Right atrium auricular region (tissue), 2 donors: ENCODE results near the gene ACAA2. TPM values are rescaled to one million over a fixed set of nuclear protein-coding genes. Genes with fewer than 3 reads are reported as not detected.

ENCODE experiments used
- DNase-seq: peaks from one replicate; pipeline ENCODE4 v3.0.0-alpha.2; 2019; ENCODE audit warnings: low spot score
- H3K27ac ChIP-seq, 2 donors: fragments of 200-600 bp; sonication (generic); 1 replicate in 1 of 2; 2 replicates in 1 of 2; pipeline ENCODE4 v1.5.1; 2016 to 2019
- H3K27me3 ChIP-seq, 2 donors: fragments of 200-600 bp; sonication (generic); one replicate each; pipeline versions ENCODE4 v1.5.1 to v1.6.0; 2017 to 2019
- H3K36me3 ChIP-seq: fragments of 200-600 bp; sonication (generic); one replicate; pipeline ENCODE4 v1.5.1; 2016
- H3K4me1 ChIP-seq, 2 donors: fragments of 200-600 bp; sonication (generic); one replicate each; pipeline versions ENCODE4 v1.5.1 to v1.6.0; 2017 to 2019
- H3K4me3 ChIP-seq, 2 donors: fragments of 200-600 bp; sonication (generic); 1 replicate in 1 of 2; 2 replicates in 1 of 2; pipeline ENCODE4 v1.5.1; 2017 to 2019; ENCODE audit warnings: mild to moderate bottlenecking in 1 of 2, moderate library complexity in 1 of 2
- H3K9me3 ChIP-seq, 2 donors: fragments of 200-600 bp; sonication (generic); one replicate each; pipeline ENCODE4 v1.5.1; 2019
- CTCF ChIP-seq, 2 donors: fragments of 200-600 bp; sonication (generic); IDR thresholded peaks; one replicate each; pipeline ENCODE4 v1.5.1; 2019; ENCODE audit warnings: antibody characterized with exemption in 2 of 2
- total RNA-seq, 2 donors: library from RNA; depleted of rRNA; stranded (reverse); fragments of >200 nt; gene quantifications; one replicate each; pipeline ENCODE4 v1.1.0, GENCODE V29; 2016

ACAA2 gene
- total RNA-seq, 2 donors from 2014 or later, result 115 to 149 TPM

- Histone ChIP-seq H3K9me3 (peaks cover 3 to 4% of the 10 kb centered on the region in 2 donors), H3K4me1 (peaks cover 0 to 5% of the 10 kb centered on the region in 2 donors), H3K4me3 (no peak overlapping the region), H3K36me3 (no peaks in the 10 kb centered on the region), H3K27ac (no peak overlapping the region), H3K27me3 (no peaks in the 10 kb centered on the region)
- DNase-seq, result no peak
- TF ChIP-seq CTCF (IDR thresholded peaks at IDR 0.05), result no peak
Measured at GRCh38 chr18:49833814-49834213, 20.5 kb upstream of the ACAA2 start.

- no peak for TF ChIP-seq CTCF (IDR thresholded peaks at IDR 0.05)
- DNase-seq, result no peak
- Histone ChIP-seq H3K27me3 (no peaks in the 10 kb centered on the region), H3K9me3 (peaks cover 3 to 4% of the 10 kb centered on the region in 2 donors), H3K36me3 (no peaks in the 10 kb centered on the region), H3K4me3 (no peak overlapping the region), H3K4me1 (peaks cover 0 to 5% of the 10 kb centered on the region in 2 donors), H3K27ac (no peak overlapping the region)
Measured at GRCh38 chr18:49832221-49832647, 18.9 kb upstream of the ACAA2 start.

GRCh38 chr18:49827996-49828395 is 14.7 kb upstream of the ACAA2 start:
- TF ChIP-seq CTCF (IDR thresholded peaks at IDR 0.05), result no peak

GRCh38 chr18:49819823-49820671 is 6.7 kb upstream of the ACAA2 start:
- Histone ChIP-seq H3K4me3 (no peak overlapping the region), H3K27ac (no peak overlapping the region), H3K9me3 (no peaks in the 10 kb centered on the region), H3K36me3 (no peaks in the 10 kb centered on the region), H3K4me1 (no peaks in the 10 kb centered on the region), H3K27me3 (no peaks in the 10 kb centered on the region)
- no peak for DNase-seq
- no peak for TF ChIP-seq CTCF (IDR thresholded peaks at IDR 0.05)

More at GRCh38 chr18:49827996-49828395, 14.7 kb upstream of the ACAA2 start:
- H3K27ac ChIP-seq, result no peak overlapping the region
- H3K27me3 ChIP-seq, result no peaks in the 10 kb centered on the region
- H3K9me3 ChIP-seq, result peaks cover 3 to 4% of the 10 kb centered on the region in 2 donors
- H3K36me3 ChIP-seq, result no peaks in the 10 kb centered on the region
- DNase-seq, result no peak
- no peak overlapping the region for H3K4me3 ChIP-seq
- no peaks in the 10 kb centered on the region for H3K4me1 ChIP-seq

- H3K27ac ChIP-seq, result no peak overlapping the region
- H3K27me3 ChIP-seq, result no peaks in the 10 kb centered on the region
- H3K9me3 ChIP-seq, result no peaks in the 10 kb centered on the region
- no peak for TF ChIP-seq CTCF (IDR thresholded peaks at IDR 0.05)
- H3K36me3 ChIP-seq, result no peaks in the 10 kb centered on the region
- no peak for DNase-seq
- no peak overlapping the region for H3K4me3 ChIP-seq
- peaks cover 0 to 5% of the 10 kb centered on the region in 2 donors for H3K4me1 ChIP-seq
Measured at GRCh38 chr18:49819071-49819662, 5.8 kb upstream of the ACAA2 start.
